ENCODE measurements around the gene NUP62. TPM values are rescaled to one million over a fixed set of nuclear protein-coding genes. Genes with fewer than 3 reads are reported as not detected.

Gene NUP62
- total and polyA plus RNA-seq, 2 experiments from 2014 or later, result 55.5 to 99.4 TPM

- no peak for TF ChIP-seq ZNF462 (CRISPR knock-in tag; IDR thresholded peaks at IDR 0.05)
- TF ChIP-seq CTCF (conservative IDR thresholded peaks at IDR 0.05; ENCODE audit: low read depth in 2 of 2), result no peak
- no peak for TF ChIP-seq CREB1 (CRISPR knock-in tag; IDR thresholded peaks at IDR 0.05; ENCODE audit: low read depth)
- TF ChIP-seq POLR2AphosphoS5 (IDR thresholded peaks at IDR 0.05; ENCODE audit: low read depth), result no peak
Measured at GRCh38 chr19:49936549-49936948, 7.2 kb upstream of the NUP62 start (continued).

GRCh38 chr19:49933643-49934042 is 4.3 kb upstream of the NUP62 start:
- no peaks in the 10 kb centered on the region for H4K20me1 ChIP-seq (replicated peaks; ENCODE audit: insufficient read depth)
- H3K27me3 Mint-ChIP-seq (ENCODE audit: insufficient read depth, low read depth, poor library complexity), result peaks cover 20% of the 10 kb centered on the region
- H3F3A ChIP-seq (replicated peaks; ENCODE audit: low read depth), result peaks cover 4% of the 10 kb centered on the region; the same call in 1 of the 2 replicates
- H3K4me3 Mint-ChIP-seq, result no peak overlapping the region
- H3K36me3 ChIP-seq (ENCODE audit: insufficient read depth), result no peaks in the 10 kb centered on the region
- peaks cover 10% of the 10 kb centered on the region for H3K79me2 ChIP-seq (replicated peaks; ENCODE audit: insufficient read depth)
- no peak for DNase-seq (ENCODE audit: low spot score)
- H2AFZ ChIP-seq, result no peak overlapping the region
- no peaks in the 10 kb centered on the region for H3K27me3 ChIP-seq (ENCODE audit: insufficient read depth)
- ATAC-seq, result no peak
- H3K4me1 ChIP-seq (ENCODE audit: insufficient read depth), result no peaks in the 10 kb centered on the region; the same call in none of the 2 replicates
- TF ChIP-seq STAT1 (IDR thresholded peaks at IDR 0.05; ENCODE audit: unreplicated experiment), result no peak
- TF ChIP-seq POLR2AphosphoS5 (IDR thresholded peaks at IDR 0.05; ENCODE audit: low read depth), result peak; percentile 13; the same call in 1 of the 2 replicates
- no peak overlapping the region for H3K27ac ChIP-seq (ENCODE audit: low read depth)
- H3K9me3 Mint-ChIP-seq, result peaks cover 12% of the 10 kb centered on the region
- no peaks in the 10 kb centered on the region for H3K9me2 ChIP-seq (ENCODE audit: insufficient read depth)
- H3K27ac Mint-ChIP-seq, result no peak overlapping the region
- H3K4me2 ChIP-seq, result no peak overlapping the region
- peaks cover 11% of the 10 kb centered on the region for H3K4me1 Mint-ChIP-seq
- H3K36me3 Mint-ChIP-seq (ENCODE audit: low read depth), result peaks cover 37% of the 10 kb centered on the region
- no peak overlapping the region for H3K4me3 ChIP-seq
